Astrocyte (in vitro differentiated cells and primary cell): ENCODE results near the gene TEFM.

Source experiments
- EZH2 ChIP-seq: IDR thresholded peaks from 2 replicates; pipeline ENCODE4 v1.6.1; 2012; ENCODE audit warnings: mild to moderate bottlenecking, low read length, inconsistent platforms; ENCODE audit not compliant: insufficient read depth
- TF ChIP-seq, protein P1 (sequence below): IDR thresholded peaks from 2 replicates; pipeline ENCODE4 v1.5.1; 2011; ENCODE audit warnings: low read depth, mild to moderate bottlenecking, inconsistent platforms, low read length, moderate library complexity; ENCODE audit not compliant: insufficient read depth

DNA sequence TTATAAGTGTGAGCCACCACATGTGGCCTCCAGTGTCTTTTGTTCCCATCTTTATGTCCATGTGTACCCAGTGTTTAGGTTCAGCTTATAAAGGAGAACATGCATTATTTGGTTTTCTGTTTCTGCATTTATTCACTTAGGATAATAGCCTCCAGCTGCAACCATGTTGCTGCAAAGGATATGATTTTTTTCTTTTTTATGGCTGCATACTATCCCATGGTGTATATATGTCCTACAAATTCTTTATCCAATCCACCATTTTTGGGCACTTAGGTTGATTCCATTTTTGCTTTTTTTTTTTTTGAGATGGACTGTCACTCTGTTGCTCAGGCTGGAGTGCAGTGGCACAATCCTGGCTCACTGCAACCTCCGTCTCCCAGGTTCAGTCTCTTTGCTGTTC, 41.4 kb downstream of the TEFM start:
- TF ChIP-seq, protein P1, sequence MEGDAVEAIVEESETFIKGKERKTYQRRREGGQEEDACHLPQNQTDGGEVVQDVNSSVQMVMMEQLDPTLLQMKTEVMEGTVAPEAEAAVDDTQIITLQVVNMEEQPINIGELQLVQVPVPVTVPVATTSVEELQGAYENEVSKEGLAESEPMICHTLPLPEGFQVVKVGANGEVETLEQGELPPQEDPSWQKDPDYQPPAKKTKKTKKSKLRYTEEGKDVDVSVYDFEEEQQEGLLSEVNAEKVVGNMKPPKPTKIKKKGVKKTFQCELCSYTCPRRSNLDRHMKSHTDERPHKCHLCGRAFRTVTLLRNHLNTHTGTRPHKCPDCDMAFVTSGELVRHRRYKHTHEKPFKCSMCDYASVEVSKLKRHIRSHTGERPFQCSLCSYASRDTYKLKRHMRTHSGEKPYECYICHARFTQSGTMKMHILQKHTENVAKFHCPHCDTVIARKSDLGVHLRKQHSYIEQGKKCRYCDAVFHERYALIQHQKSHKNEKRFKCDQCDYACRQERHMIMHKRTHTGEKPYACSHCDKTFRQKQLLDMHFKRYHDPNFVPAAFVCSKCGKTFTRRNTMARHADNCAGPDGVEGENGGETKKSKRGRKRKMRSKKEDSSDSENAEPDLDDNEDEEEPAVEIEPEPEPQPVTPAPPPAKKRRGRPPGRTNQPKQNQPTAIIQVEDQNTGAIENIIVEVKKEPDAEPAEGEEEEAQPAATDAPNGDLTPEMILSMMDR = no peak
- TF ChIP-seq EZH2 = no peak
